WI38 (cell line): ENCODE measurements around the gene CCDC77.

Source experiments
- H3K4me3 ChIP-seq: 2 replicates; pipeline ENCODE4 v1.5.1; 2011; ENCODE audit warnings: low read depth, mild to moderate bottlenecking, control low read depth, low read length
- CTCF ChIP-seq: IDR thresholded peaks from 2 replicates; pipeline ENCODE4 v1.5.1; 2012; ENCODE audit warnings: low read depth, mild to moderate bottlenecking, control low read depth, low read length

CCDC77 gene

GRCh38 chr12:473198-473597, 71.8 kb downstream of the CCDC77 start:
- no peak overlapping the region for H3K4me3 ChIP-seq
- no peak for TF ChIP-seq CTCF

GRCh38 chr12:473863-474577, 72.6 kb downstream of the CCDC77 start:
- no peak for TF ChIP-seq CTCF
- H3K4me3 ChIP-seq, result no peak overlapping the region

- TF ChIP-seq CTCF, result no peak
- H3K4me3 ChIP-seq, result no peak overlapping the region
Measured at GRCh38 chr12:475286-475685, 73.8 kb downstream of the CCDC77 start.

GRCh38 chr12:479161-479560, 77.7 kb downstream of the CCDC77 start:
- TF ChIP-seq CTCF, result no peak
- H3K4me3 ChIP-seq, result no peak overlapping the region

GRCh38 chr12:480831-481816, 79.7 kb downstream of the CCDC77 start:
- no peak overlapping the region for H3K4me3 ChIP-seq
- TF ChIP-seq CTCF, result no peak

- no peak overlapping the region for H3K4me3 ChIP-seq
- TF ChIP-seq CTCF, result no peak
Measured at GRCh38 chr12:482061-482460, 80.6 kb downstream of the CCDC77 start.

- TF ChIP-seq CTCF, result no peak
- no peak overlapping the region for H3K4me3 ChIP-seq
Measured at GRCh38 chr12:484096-484495, 82.7 kb downstream of the CCDC77 start.
